Lower leg skin (tissue), 4 donors: ENCODE measurements around the gene GTF2F1. TPM values are rescaled to one million over a fixed set of nuclear protein-coding genes. Genes with fewer than 3 reads are reported as not detected.
"Not testable (repeated sequence)": the region's sequence is repeated elsewhere in the genome, so short reads cannot be mapped to it uniquely, and the experiment has no call there.

ENCODE experiments used
- DNase-seq, 2 donors: peaks; one replicate each; pipeline ENCODE4 v3.0.0-alpha.2; 2019; ENCODE audit warnings: low spot score in 2 of 2
- H3K4me3 ChIP-seq: fragments of 200-600 bp; sonication (generic); 2 replicates; pipeline ENCODE4 v1.5.1; 2017; ENCODE audit warnings: mild to moderate bottlenecking, low read depth; ENCODE audit not compliant: poor library complexity, severe bottlenecking
- POLR2A ChIP-seq, 2 donors: fragments of 450-650 bp; IDR thresholded peaks; one replicate each; pipeline ENCODE4 v1.6.1; 2016 to 2017; ENCODE audit warnings: antibody characterized with exemption in 2 of 2, mild to moderate bottlenecking in 1 of 2, moderate library complexity in 1 of 2
- WGBS, 2 donors: methylation state at CpG; one replicate each; pipeline ENCODE4 v1.1.5; 2018; 5-methylcytosine and 5-hydroxymethylcytosine counted together
- intact Hi-C: fragments of 100-400 bp; cut with DNase I; formaldehyde crosslinking; loops from one replicate; pipeline ENCODE4 v1.15.0; 2023; ENCODE audit warnings: low total_unique reads
- total RNA-seq, 4 donors: library from RNA; depleted of rRNA; stranded (reverse); fragments of >200 nt; gene quantifications; one replicate each; pipeline ENCODE4 v1.1.0, GENCODE V29; 2016
- TF ChIP-seq, protein P1 (sequence below), 3 donors: fragments of 450-650 bp; IDR thresholded peaks; one replicate each; pipeline ENCODE4 v1.5.1; 2016; ENCODE audit warnings: antibody characterized with exemption in 3 of 3, mild to moderate bottlenecking in 3 of 3, moderate library complexity in 2 of 3

Gene GTF2F1
- total RNA-seq, 4 donors from 2014 or later, result 33.2 to 59.5 (median 43.1) TPM

DNA sequence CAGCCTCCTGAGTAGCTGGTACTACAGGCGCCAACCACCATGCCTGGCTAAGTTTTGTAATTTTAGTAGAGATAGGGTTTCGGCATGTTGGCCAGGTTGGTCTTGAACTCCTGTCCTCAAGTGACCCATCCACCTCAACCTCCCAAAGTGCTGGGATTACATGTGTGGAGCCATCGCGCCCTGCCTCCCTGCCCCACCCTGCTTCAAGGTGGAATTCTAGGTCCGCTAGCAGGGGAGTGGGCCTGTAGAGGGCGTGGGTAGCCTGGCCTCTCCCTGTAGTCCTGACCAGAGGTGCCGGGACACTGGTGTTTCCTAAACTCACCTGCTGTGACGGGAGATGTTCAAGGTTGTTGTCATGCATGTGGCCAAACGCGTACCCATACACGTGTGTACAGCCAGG lies 40.2 kb upstream of the GTF2F1 start:
- H3K4me3 ChIP-seq, result no peak overlapping the region
- TF ChIP-seq, protein P1, sequence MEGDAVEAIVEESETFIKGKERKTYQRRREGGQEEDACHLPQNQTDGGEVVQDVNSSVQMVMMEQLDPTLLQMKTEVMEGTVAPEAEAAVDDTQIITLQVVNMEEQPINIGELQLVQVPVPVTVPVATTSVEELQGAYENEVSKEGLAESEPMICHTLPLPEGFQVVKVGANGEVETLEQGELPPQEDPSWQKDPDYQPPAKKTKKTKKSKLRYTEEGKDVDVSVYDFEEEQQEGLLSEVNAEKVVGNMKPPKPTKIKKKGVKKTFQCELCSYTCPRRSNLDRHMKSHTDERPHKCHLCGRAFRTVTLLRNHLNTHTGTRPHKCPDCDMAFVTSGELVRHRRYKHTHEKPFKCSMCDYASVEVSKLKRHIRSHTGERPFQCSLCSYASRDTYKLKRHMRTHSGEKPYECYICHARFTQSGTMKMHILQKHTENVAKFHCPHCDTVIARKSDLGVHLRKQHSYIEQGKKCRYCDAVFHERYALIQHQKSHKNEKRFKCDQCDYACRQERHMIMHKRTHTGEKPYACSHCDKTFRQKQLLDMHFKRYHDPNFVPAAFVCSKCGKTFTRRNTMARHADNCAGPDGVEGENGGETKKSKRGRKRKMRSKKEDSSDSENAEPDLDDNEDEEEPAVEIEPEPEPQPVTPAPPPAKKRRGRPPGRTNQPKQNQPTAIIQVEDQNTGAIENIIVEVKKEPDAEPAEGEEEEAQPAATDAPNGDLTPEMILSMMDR (IDR thresholded peaks at IDR 0.05), result no peak
- TF ChIP-seq POLR2A (IDR thresholded peaks at IDR 0.05), result no peak
- WGBS, 2 donors, result 88 to 93% methylated on average over 10 to 11 of the region's 11 CpGs
- intact Hi-C loops, result no loop called here
- DNase-seq, result no peak

DNA sequence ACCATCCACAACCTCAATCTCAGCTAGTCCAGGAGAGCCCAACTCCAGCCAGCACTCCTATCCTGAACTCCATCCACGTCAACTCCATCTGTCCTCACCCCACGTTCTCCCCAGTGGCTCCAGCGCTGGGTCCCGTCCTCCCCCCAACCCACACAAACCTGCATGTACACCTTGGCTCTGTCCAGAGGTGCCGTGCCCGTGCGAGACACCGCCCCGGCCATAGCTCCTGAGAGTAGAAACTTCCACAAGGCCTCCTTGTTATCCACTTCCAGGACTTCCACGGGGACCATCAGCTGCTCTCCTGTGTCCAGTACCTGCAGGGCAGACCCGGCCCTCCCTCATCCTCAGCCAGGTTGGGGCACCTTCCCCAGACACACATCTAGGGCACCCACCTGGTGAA lies 38.9 kb upstream of the GTF2F1 start:
- WGBS, 2 donors, result 93% methylated on average over 11 of the region's 11 CpGs
- TF ChIP-seq POLR2A (IDR thresholded peaks at IDR 0.05), result no peak
- TF ChIP-seq, protein P1 (IDR thresholded peaks at IDR 0.05), result no peak
- DNase-seq, result no peak
- no peak overlapping the region for H3K4me3 ChIP-seq
- intact Hi-C loops, result no loop called here

DNA sequence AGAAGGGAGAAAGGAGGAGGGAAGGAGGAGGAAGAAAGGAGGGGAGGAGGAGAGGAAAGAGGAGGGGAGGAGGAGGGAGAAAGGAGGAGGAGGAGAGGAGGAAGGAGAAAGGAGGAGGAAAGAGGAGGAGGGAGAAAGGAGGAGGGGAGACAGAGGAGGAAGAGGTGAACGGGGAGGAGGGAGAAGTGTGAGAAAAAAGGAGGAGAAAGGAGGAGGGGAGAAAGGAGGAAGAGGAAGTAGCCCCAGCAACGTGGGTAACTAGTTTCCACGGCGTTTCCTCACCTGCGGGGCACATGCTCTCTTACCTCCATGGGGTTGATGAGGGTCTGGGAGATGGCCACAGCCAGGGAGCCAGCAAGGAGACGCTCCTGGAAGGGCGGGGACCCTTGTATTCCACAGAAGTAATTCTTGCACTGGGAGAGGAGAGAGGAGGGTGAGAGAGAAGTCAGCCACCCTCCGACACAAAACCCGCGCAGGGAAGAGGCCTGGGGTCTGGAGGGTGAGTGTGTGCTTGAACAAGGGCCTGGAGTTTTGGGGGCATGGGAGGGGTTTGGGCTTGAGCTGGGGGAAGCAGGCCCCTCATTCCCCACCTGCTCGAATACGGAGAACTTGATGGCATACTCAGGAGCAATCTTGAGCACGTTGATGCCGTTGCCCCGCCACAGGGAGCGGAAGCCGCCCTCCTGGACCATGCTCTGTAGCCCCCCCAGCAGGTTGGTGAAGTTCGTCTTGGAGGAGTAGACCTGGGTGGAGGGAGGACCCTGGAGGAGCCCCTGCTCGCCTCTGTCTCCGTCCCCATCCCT lies 36.7 kb upstream of the GTF2F1 start:
- no peak for TF ChIP-seq POLR2A (IDR thresholded peaks at IDR 0.05)
- TF ChIP-seq, protein P1 (IDR thresholded peaks at IDR 0.05), result no peak
- no peak overlapping the region for H3K4me3 ChIP-seq
- WGBS, 2 donors, result 60 to 64% methylated on average over 20 of the region's 20 CpGs
- DNase-seq, result no peak
- intact Hi-C loops, result no loop called here

DNA sequence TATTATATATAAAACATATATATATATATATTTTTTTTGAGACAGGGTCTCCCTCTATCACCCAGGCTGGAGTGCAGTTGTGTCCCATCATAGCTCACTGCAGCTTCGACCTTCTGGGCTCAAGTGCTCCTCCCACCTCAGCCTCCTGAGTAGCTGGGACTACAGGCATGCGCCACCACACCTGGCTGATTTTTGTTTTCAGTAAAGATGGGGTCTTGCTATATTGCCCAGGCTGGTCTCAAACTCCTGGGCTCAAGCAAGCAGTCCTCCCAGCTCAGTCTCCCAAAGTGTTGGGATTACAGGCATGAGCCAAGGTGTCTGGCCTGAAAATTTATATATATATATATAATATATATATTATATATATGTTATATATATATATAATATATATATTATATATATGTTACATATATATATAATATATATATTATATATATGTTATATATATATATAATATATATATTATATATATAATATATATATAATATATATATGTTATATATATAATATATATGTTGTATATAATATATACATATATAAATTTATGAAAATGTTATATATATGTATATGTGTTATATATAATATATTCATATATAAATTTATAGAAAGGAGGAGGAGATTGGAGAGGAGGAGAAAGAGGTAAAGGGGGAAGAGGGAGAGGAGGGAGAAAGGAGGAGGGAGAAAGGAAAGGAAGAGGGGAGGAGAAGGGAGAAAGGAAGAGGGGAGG lies 35.9 kb upstream of the GTF2F1 start:
- 88 to 94% methylated on average over 2 of the region's 2 CpGs for WGBS, 2 donors

DNA sequence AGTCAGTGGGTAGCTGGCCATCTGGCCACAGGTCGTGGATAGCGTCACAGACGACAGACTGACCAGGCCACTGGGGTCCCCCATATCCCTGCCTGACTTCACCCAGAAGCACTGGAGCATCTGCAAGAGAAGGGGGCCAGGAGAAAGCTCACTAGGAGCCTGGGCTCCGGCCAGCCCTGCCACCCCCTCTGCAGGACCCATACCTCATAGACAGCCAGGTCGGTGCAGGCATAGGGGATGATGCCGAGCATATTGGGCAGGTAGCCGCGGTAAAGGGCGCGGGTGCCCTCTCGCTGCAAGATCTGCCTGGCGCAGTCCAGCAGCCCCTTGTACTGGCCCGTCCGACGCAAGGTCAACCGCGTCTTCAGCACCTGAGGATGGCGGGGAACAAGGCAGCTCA lies 34.2 kb upstream of the GTF2F1 start:
- no peak overlapping the region for H3K4me3 ChIP-seq
- TF ChIP-seq POLR2A (IDR thresholded peaks at IDR 0.05), result no peak
- TF ChIP-seq, protein P1 (IDR thresholded peaks at IDR 0.05), result no peak
- DNase-seq, result no peak
- WGBS, 2 donors, result 96 to 97% methylated on average over 18 of the region's 18 CpGs
- intact Hi-C loops, result no loop called here

More for the DNA sequence above, 35.9 kb upstream of the GTF2F1 start:
- DNase-seq, H3K4me3 ChIP-seq, intact Hi-C loops: not testable (repeated sequence)
